Suprapubic skin (tissue), 3 donors: ENCODE measurements around the gene GTF3C6.

Experiments
- CTCF ChIP-seq, 2 donors: fragments of 200-600 bp in 1 of 2; fragments of 450-650 bp in 1 of 2; sonication (generic) in 1 of 2; IDR thresholded peaks; one replicate each; pipeline ENCODE4 v1.5.1; 2016 to 2019; ENCODE audit warnings: antibody characterized with exemption in 2 of 2, mild to moderate bottlenecking in 1 of 2, moderate library complexity in 1 of 2
- EP300 ChIP-seq: sonication (generic); formaldehyde crosslinking; IDR thresholded peaks from one replicate; pipeline ENCODE4 v1.6.1; 2017; ENCODE audit warnings: antibody characterized with exemption

GRCh38 chr6:111015389-111016124 lies 57.1 kb downstream of the GTF3C6 start:
- no peak for TF ChIP-seq CTCF (IDR thresholded peaks at IDR 0.05)
- TF ChIP-seq EP300, result no peak
